PFSK-1 (cell line): ENCODE data around the gene BRF1.

Experiments used
- POLR2AphosphoS5 ChIP-seq: IDR thresholded peaks from 2 replicates; pipeline ENCODE4 v1.6.1; 2012; ENCODE audit warnings: low read depth, mild to moderate bottlenecking, control low read depth, low read length, moderate library complexity
- REST ChIP-seq, 2 experiments: IDR thresholded peaks; 2 replicates each; pipeline versions ENCODE4 v1.6.1 to v1.8.0; 2011 to 2012; ENCODE audit warnings: low read depth in 2 of 2, low read length in 2 of 2, control low read depth in 1 of 2, inconsistent platforms in 1 of 2, mild to moderate bottlenecking in 1 of 2, moderate library complexity in 1 of 2; ENCODE audit not compliant: insufficient read depth in 1 of 2

GRCh38 chr14:105223770-105224544, 76.8 kb downstream of the BRF1 start:
- TF ChIP-seq POLR2AphosphoS5 (no peak), REST (IDR thresholded peaks at IDR 0.05; ENCODE audit: insufficient read depth in 1 of 2, low read depth in 2 of 2, low read length in 2 of 2) (no peak)
